Tibial artery (tissue), 4 donors: ENCODE measurements around the gene PRADC1.

ENCODE experiments used
- DNase-seq, 2 donors: peaks; one replicate each; pipeline ENCODE4 v3.0.0-alpha.2; 2019
- H3K27ac ChIP-seq, 2 donors: fragments of 200-600 bp; sonication (generic) in 1 of 2; 1 replicate in 1 of 2; 2 replicates in 1 of 2; pipeline ENCODE4 v1.5.1; 2018 to 2019; ENCODE audit warnings: mild to moderate bottlenecking in 1 of 2
- H3K27me3 ChIP-seq, 2 donors: fragments of 200-600 bp; sonication (generic) in 1 of 2; one replicate each; pipeline versions ENCODE4 v1.5.1 to v1.6.0; 2016 to 2019
- H3K36me3 ChIP-seq, 3 donors: fragments of 200-600 bp; sonication (generic) in 2 of 3; one replicate each; pipeline ENCODE4 v1.5.1; 2016 to 2019; ENCODE audit warnings: mild to moderate bottlenecking in 2 of 3
- H3K4me1 ChIP-seq, 4 donors: fragments of 200-600 bp; sonication (generic) in 2 of 4; 1 replicate in 3 of 4; 2 replicates in 1 of 4; pipeline ENCODE4 v1.5.1; 2016 to 2019
- H3K4me3 ChIP-seq, 2 donors: fragments of 200-600 bp; sonication (generic) in 1 of 2; 1 replicate in 1 of 2; 2 replicates in 1 of 2; pipeline ENCODE4 v1.5.1; 2018 to 2019; ENCODE audit warnings: mild to moderate bottlenecking in 2 of 2
- H3K9me3 ChIP-seq, 3 donors: fragments of 200-600 bp; sonication (generic) in 1 of 3; one replicate each; pipeline ENCODE4 v1.5.1; 2016 to 2019
- CTCF ChIP-seq, 2 experiments: fragments of 200-600 bp in 1 of 2; fragments of 450-650 bp in 1 of 2; IDR thresholded peaks; one replicate each; pipeline ENCODE4 v1.5.1; 2017 to 2019; ENCODE audit warnings: antibody characterized with exemption in 2 of 2, mild to moderate bottlenecking in 1 of 2, moderate library complexity in 1 of 2
- intact Hi-C: fragments of 100-400 bp; cut with DNase I; formaldehyde crosslinking; loops from one replicate; pipeline ENCODE4 v1.15.0; 2023; ENCODE audit warnings: low total_unique reads

The PRADC1 gene

GRCh38 chr2:73233154-73233931 lies at the start of gene PRADC1:
Gene PRADC1 (minus strand): TSS chr2:73233239. CDS start chr2:73233160, 79 bp downstream.
- TF ChIP-seq CTCF (IDR thresholded peaks at IDR 0.05) = no peak
- intact Hi-C loops = loop anchor here (10.0 kb wide), 1 partner anchor 151 kb away; the partner anchor contains the start of gene ALMS1

DNA sequence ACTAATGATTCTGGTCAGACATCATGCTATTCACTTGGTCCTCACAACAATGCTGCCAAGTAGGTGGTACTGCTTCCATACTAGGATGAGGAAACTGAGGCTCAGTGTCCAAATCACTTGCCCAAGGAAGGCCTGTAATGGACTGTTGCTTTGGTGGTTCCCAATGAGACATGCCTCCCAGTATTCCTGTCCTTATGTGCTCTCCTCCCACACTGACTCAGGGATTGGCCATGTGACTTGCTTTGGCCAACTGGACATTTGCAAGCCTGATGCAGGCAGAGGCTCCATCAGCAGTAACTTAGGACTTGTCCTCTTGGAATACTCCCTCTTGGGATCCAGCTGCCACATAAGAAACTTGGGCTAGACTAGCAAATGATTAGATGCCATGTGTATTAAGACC lies 48.2 kb upstream of the PRADC1 start:
- peak in 1 of 2 donors; percentile 19 for DNase-seq
- no peaks in the 10 kb centered on the region for H3K36me3 ChIP-seq
- peaks cover 0 to 38% of the 10 kb centered on the region in 2 donors for H3K27me3 ChIP-seq
- intact Hi-C loops = no loop called here
- H3K9me3 ChIP-seq = peaks cover 0 to 2% (median 0%) of the 10 kb centered on the region in 3 donors
- H3K27ac ChIP-seq = no peak overlapping the region
- H3K4me1 ChIP-seq = peaks cover 0 to 19% (median 17%) of the 10 kb centered on the region in 4 donors
- TF ChIP-seq CTCF (IDR thresholded peaks at IDR 0.05) = no peak
- H3K4me3 ChIP-seq = no peak overlapping the region

More at GRCh38 chr2:73233154-73233931, at the start of gene PRADC1:
- Histone ChIP-seq H3K4me3 (peak within 1 kb of the TSS; percentile 69 to 86), H3K36me3 (peaks cover 0 to 20% (median 16%) of the 10 kb centered on the region in 3 donors), H3K4me1 (peaks cover 0 to 38% (median 27%) of the 10 kb centered on the region in 4 donors), H3K27me3 (no peaks in the 10 kb centered on the region), H3K9me3 (no peaks in the 10 kb centered on the region), H3K27ac (peak within 1 kb of the TSS; percentile 90 to 92)
- peak; percentile 99 to 100 for DNase-seq

DNA sequence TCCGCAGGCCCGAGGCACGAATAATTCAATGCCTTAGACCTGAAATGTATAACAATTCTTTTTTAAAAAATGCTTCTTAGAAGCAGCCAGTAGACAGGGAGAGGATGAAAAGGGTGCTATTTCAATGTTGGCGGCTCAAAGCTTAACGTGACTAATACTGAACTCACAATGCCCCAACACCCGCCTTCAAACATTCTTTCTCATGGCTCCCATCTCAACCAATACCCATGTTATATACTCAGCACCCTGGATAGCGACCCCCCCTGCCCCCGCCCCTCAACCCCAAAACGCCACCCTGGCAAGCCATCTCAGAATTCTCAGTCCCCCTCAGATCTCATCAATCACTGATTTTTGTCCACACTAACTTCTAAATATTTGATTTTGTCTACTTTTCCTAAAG lies 46.8 kb upstream of the PRADC1 start:
- DNase-seq = no peak
- Histone ChIP-seq H3K9me3 (peaks cover 0 to 2% (median 0%) of the 10 kb centered on the region in 3 donors), H3K4me3 (no peak overlapping the region), H3K27ac (no peak overlapping the region), H3K4me1 (peaks cover 0 to 15% (median 14%) of the 10 kb centered on the region in 4 donors), H3K36me3 (no peaks in the 10 kb centered on the region), H3K27me3 (peaks cover 0 to 24% of the 10 kb centered on the region in 2 donors)
- intact Hi-C loops = no loop called here
- no peak for TF ChIP-seq CTCF (IDR thresholded peaks at IDR 0.05)

GRCh38 chr2:73272270-73272669 lies 39.2 kb upstream of the PRADC1 start:
- H3K4me1 ChIP-seq = peaks cover 0 to 15% (median 10%) of the 10 kb centered on the region in 4 donors
- peaks cover 0 to 9% (median 2%) of the 10 kb centered on the region in 3 donors for H3K9me3 ChIP-seq
- H3K27me3 ChIP-seq = peaks cover 0 to 35% of the 10 kb centered on the region in 2 donors
- H3K4me3 ChIP-seq = no peak overlapping the region
- H3K27ac ChIP-seq = no peak overlapping the region
- DNase-seq = no peak
- intact Hi-C loops = no loop called here
- no peaks in the 10 kb centered on the region for H3K36me3 ChIP-seq
- TF ChIP-seq CTCF (IDR thresholded peaks at IDR 0.05) = no peak

DNA sequence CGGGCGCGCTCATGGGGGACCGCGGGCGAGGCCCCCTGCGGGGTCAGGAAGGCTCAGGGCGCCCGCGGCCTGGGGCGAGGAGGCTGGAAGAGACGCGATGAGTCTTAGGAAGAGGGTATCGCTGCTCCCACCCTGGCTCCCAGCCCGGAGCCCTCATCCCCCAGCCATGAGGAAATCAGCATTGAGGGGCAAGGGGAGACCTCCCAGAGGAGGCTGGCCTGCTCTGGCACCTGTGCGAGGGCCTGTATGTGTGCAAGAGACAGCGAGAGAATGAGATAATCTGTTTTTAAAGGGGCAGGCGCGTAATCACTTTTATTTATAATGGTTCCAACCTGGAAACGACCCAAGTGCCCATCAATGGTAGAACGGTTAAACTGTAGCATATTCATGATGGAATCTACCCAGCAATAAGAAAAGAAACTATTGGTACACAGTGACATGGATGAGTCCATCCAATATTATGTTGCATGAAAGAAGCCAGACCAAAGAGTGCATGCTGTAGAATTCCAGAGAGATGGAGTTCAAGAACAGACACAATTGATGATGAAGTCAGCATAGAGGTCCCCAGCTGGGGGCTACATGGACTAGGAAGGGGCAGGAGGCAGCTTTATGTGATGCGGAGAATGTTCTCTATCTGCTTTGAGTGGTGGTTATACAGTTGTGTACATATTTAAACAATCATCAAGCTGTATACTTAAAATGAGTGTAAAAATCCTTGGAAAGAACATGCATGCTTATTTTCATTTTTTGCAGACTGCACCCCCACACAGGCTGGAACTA lies 36.8 kb upstream of the PRADC1 start:
- no peak for DNase-seq
- Histone ChIP-seq H3K9me3 (peaks cover 0 to 9% (median 0%) of the 10 kb centered on the region in 3 donors), H3K4me3 (no peak overlapping the region), H3K27ac (no peak overlapping the region), H3K36me3 (no peaks in the 10 kb centered on the region), H3K4me1 (peaks cover 0 to 15% (median 10%) of the 10 kb centered on the region in 4 donors), H3K27me3 (peaks cover 0 to 59% of the 10 kb centered on the region in 2 donors)
- intact Hi-C loops = no loop called here
- TF ChIP-seq CTCF (IDR thresholded peaks at IDR 0.05) = no peak
